ENCODE measurements around the gene PACSIN2. TPM values are rescaled to one million over a fixed set of nuclear protein-coding genes. Genes with fewer than 3 reads are reported as not detected.

Gene PACSIN2
- total RNA-seq, 1 donor = 35.2 TPM

- H3K4me3 ChIP-seq (ENCODE audit: low read depth, low read length) = no peak overlapping the region
- no peak for TF ChIP-seq CTCF (IDR thresholded peaks at IDR 0.05; ENCODE audit: insufficient read depth, low read length)
- no peak for DNase-seq (ENCODE audit: low read depth)
Measured at GRCh38 chr22:42910221-42910942, 104.6 kb downstream of the PACSIN2 start.

DNA sequence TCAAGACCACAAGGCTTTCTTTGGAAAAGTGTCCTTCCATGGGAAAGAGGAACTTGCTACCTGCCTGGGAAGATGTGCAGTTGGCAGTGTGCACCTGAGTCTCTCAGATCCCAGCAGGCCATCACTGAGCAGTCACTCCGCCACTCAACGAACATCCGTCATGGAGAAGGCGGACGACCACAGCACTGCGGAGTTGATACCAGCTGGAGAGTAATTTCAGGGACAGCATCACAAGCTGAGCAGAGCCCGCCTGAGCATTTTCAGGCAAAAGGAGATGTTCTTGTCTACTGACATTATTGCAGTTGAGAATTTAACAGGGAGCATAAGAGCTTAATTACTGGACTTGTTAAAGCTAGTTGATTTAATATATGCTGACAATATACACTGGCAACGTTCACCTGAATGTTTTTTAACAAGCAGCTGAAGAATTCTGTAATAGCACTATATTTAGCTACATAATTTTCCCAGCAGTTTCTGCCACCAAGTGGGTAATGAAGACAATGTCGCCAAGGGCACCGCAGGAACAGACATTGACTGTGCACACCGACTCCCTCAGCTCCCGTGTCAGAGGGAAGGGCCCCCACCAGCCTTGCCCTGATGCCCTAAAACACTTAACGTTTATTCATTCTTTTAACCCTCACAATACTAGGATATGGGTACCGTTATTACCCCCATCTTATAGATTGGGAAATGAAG lies 105.4 kb downstream of the PACSIN2 start:
- TF ChIP-seq CTCF (IDR thresholded peaks at IDR 0.05; ENCODE audit: insufficient read depth, low read length) = no peak
- DNase-seq (ENCODE audit: low read depth) = no peak
- no peak overlapping the region for H3K4me3 ChIP-seq (ENCODE audit: low read depth, low read length)

DNA sequence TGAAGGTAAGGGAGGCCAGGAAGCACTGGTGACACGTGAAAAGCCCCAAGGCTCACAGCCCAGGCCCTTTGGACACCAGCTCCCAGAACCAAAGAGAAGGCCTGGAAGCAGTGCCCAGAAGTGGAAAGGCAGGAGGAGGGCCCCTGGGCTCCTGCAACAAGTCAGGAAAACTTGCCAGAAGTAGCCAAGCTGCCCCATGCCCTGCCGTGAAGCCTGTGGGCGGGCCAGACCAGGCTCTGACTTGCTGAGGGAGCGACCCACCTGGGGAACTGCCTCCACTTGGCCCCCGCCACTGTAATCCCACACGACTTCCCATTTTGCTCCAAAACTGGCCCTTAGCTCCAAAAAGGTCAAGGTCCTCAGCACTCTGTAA lies 106.6 kb downstream of the PACSIN2 start:
- no peak overlapping the region for H3K4me3 ChIP-seq (ENCODE audit: low read depth, low read length)
- DNase-seq (ENCODE audit: low read depth) = no peak
- no peak for TF ChIP-seq CTCF (IDR thresholded peaks at IDR 0.05; ENCODE audit: insufficient read depth, low read length)

DNA sequence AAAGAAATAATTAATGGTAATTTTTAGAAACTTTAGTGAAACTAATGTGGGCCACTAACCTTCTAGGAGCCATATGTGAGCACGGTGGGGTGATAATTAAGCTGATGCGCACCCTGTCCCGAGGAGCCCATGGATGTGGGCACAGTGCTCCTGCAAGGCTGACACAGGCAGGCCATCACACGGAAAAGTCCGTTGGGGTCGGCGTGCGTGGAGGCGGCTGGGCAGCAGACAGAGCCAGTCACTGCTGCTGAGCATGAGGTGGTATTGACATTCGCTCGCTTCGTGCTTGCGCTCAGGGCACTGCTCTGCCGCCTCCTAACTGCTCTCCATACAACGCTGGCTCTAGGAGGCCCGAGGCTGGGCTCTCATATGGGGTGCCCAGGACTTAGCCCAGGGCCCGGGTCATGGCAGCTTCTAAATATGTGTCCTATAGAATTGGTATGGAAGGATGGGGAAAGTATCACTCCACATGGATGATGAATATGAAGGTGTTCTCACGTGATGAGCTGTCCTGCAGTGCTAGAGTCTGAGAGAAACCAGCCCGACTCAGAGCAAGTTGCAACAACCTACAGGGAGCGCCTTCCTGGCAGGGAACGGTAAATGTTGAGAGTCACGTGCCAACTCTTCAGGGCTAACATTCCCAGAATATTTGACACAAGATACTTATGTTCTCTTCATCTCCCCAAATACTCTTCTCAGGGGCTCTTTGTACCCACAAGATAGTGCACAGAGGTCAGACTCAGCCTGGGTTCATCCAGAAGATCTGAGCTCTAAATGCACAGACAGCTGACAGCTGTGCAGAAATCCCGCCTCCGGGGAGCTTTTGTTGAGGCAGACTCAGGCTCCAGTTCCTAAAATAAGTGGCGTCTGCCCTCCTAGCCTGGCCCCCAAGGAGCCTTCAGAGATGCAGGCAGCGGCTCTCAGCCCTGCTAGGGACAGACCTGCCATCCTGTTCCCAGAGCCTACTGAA lies 107.3 kb downstream of the PACSIN2 start:
- no peak for TF ChIP-seq CTCF (IDR thresholded peaks at IDR 0.05; ENCODE audit: insufficient read depth, low read length)
- peak; percentile 26 for DNase-seq (ENCODE audit: low read depth)
- H3K4me3 ChIP-seq (ENCODE audit: low read depth, low read length) = no peak overlapping the region

GRCh38 chr22:42906605-42907348 lies 108.2 kb downstream of the PACSIN2 start:
- TF ChIP-seq CTCF (IDR thresholded peaks at IDR 0.05; ENCODE audit: insufficient read depth, low read length) = no peak
- DNase-seq (ENCODE audit: low read depth) = peak; percentile 89
- H3K4me3 ChIP-seq (ENCODE audit: low read depth, low read length) = no peak overlapping the region

GRCh38 chr22:42905702-42906183 lies 109.2 kb downstream of the PACSIN2 start:
- no peak for TF ChIP-seq CTCF (IDR thresholded peaks at IDR 0.05; ENCODE audit: insufficient read depth, low read length)
- H3K4me3 ChIP-seq (ENCODE audit: low read depth, low read length) = no peak overlapping the region
- DNase-seq (ENCODE audit: low read depth) = no peak
